ENCODE measurements around the gene GDI2. TPM values are rescaled to one million over a fixed set of nuclear protein-coding genes. Genes with fewer than 3 reads are reported as not detected.

The GDI2 gene
- 174 TPM for total RNA-seq

DNA sequence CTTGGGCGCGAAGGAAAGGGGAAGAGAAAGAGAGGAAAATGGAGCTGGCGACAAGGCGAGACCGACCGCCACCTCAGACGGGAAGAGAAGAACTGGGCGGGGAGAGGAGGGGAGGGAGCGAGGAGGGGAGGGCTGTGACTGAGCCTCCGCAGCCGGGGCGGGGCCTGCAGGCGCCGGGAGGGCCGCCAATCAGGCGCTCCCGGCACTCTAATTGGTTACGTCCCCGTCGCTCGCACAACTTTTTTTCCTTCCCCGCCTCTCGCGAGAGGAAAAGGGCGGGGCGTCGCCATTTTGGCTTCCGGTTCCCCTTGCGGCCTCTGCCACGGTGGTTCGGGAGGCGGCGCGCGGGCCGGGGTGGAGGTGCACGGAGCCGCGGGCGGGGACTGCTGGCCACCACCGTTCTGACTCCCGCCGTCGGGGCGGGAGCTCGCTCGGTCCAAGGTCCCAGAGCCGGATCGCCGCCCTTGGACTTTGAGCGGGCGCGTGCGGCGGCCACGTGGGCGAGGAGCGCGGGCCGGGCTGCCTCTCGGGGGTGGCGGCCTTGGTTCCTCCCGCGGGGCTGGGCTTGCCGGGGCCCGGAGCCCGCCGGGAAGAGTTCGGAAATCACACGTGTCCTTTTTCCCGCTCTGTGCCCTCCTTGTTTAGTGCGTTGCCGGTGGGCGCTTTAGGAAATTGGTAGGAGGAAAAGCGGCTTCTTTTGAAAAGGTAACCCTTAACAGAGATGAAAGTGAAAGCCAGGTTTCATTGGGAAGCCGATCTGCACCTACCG is at the start of gene GDI2:
GDI2 (minus strand) TSS at position 94 of the 769 bp plus-strand sequence. CDS start 176 bp downstream, outside the sequence.
- Histone ChIP-seq H3K4me1 (peaks cover 49% of the 10 kb centered on the region), H3K27me3 (no peaks in the 10 kb centered on the region), H3K36me3 (no peaks in the 10 kb centered on the region), H3K9me3 (no peaks in the 10 kb centered on the region), H3K27ac (peak within 1 kb of the TSS; percentile 99), H3K4me3 (peak within 1 kb of the TSS; percentile 91 to 100)
- peak in 1 of 2 donors; percentile 80 for TF ChIP-seq POLR2A (IDR thresholded peaks at IDR 0.05)
- TF ChIP-seq POLR2AphosphoS5 (IDR thresholded peaks at IDR 0.05; ENCODE audit: insufficient read depth in 1 of 2, low read depth in 1 of 2): peak; percentile 70 to 95
- TF ChIP-seq, protein P1, sequence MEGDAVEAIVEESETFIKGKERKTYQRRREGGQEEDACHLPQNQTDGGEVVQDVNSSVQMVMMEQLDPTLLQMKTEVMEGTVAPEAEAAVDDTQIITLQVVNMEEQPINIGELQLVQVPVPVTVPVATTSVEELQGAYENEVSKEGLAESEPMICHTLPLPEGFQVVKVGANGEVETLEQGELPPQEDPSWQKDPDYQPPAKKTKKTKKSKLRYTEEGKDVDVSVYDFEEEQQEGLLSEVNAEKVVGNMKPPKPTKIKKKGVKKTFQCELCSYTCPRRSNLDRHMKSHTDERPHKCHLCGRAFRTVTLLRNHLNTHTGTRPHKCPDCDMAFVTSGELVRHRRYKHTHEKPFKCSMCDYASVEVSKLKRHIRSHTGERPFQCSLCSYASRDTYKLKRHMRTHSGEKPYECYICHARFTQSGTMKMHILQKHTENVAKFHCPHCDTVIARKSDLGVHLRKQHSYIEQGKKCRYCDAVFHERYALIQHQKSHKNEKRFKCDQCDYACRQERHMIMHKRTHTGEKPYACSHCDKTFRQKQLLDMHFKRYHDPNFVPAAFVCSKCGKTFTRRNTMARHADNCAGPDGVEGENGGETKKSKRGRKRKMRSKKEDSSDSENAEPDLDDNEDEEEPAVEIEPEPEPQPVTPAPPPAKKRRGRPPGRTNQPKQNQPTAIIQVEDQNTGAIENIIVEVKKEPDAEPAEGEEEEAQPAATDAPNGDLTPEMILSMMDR (IDR thresholded peaks at IDR 0.05): no peak
- peak in 1 of 2 donors; percentile 96 for DNase-seq (ENCODE audit: extremely low spot score in 2 of 2)
- intact Hi-C loops (cut with DNase I): loop anchor here (10.0 kb wide), 2 partner anchors 61 to 129 kb away; partner anchors contain the start of gene TASOR2

DNA sequence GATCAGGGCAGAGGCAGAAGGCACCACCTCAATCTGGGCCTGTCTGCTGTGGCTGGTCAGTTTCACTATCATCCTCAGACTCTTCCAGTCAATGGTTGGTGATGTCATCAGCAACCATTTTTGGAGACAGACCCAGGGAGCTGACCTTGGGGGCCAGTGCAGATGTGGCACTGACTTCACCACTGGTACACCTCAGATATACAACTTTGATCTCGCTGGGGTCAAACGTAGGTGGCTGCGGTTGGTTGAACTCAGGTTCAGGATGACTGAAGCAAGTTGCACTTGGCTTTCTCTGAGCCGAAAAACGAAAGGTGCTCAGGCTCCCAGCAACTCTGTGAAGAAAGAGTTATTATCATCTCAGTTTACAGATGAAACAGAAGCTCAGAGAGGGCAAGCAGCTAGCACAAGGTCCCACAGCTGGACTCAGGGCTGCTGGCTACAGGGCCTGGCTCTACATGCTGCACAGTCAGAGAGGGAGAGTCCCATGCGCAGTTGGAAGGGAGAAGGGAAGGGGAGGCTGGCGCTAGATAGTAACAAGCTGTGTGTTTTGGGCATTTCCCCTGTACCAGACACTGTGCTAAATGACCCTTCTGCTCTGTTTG is 49.2 kb upstream of the GDI2 start:
- H3K4me1 ChIP-seq: no peaks in the 10 kb centered on the region
- no peaks in the 10 kb centered on the region for H3K36me3 ChIP-seq
- no peak overlapping the region for H3K27ac ChIP-seq
- H3K27me3 ChIP-seq: no peaks in the 10 kb centered on the region
- TF ChIP-seq POLR2A (IDR thresholded peaks at IDR 0.05): no peak
- no peak for TF ChIP-seq POLR2AphosphoS5 (IDR thresholded peaks at IDR 0.05; ENCODE audit: insufficient read depth in 1 of 2, low read depth in 1 of 2)
- TF ChIP-seq, protein P1 (IDR thresholded peaks at IDR 0.05): no peak
- DNase-seq (ENCODE audit: extremely low spot score in 2 of 2): no peak
- no peak overlapping the region for H3K4me3 ChIP-seq
- intact Hi-C loops (cut with DNase I): no loop called here
- no peaks in the 10 kb centered on the region for H3K9me3 ChIP-seq

DNA sequence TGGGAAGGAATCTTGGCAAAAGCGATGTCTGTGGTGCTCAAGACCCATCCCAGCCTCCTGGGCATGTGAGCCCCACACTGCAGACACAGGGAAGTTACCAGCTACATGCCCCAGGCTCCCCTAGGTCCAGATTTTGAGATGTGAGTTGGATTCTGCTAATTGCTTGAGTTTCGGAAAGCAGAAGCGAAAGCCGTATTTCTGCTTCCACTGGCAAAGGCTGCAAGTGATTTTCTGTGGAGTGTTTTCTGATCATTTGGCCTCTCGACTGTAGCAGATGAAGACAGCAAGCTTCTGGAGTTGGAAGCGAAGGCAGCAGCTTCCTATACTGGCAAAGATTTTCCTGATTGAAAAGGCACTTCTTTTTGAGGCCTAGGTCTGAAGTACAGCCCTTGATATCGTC is 46.8 kb upstream of the GDI2 start:
- intact Hi-C loops (cut with DNase I): no loop called here
- Histone ChIP-seq H3K36me3 (no peaks in the 10 kb centered on the region), H3K4me1 (no peaks in the 10 kb centered on the region), H3K4me3 (no peak overlapping the region), H3K27me3 (no peaks in the 10 kb centered on the region), H3K9me3 (no peaks in the 10 kb centered on the region), H3K27ac (no peak overlapping the region)
- no peak for TF ChIP-seq POLR2A (IDR thresholded peaks at IDR 0.05)
- TF ChIP-seq POLR2AphosphoS5 (IDR thresholded peaks at IDR 0.05; ENCODE audit: insufficient read depth in 1 of 2, low read depth in 1 of 2): no peak
- TF ChIP-seq, protein P1 (IDR thresholded peaks at IDR 0.05): no peak
- no peak for DNase-seq (ENCODE audit: extremely low spot score in 2 of 2)

DNA sequence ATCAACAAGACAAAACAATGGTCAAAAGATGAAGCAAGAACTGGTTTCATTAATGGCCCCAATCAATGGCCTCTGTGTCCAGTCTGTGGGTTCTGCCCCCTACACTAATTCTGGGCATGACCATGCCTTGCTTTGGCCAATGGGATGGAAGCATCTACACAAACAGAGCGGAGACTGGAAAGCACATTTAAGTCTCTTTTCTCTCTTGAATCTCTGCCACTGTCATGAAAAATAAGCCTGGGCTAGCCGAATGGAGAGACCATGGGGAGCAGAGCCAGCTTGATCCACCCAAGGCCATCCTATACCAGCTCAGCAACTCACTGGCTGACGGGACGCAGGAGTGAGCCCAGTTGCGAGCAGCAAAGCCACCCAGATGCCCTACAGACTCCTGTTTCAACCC is 45.6 kb upstream of the GDI2 start:
- Histone ChIP-seq H3K27me3 (no peaks in the 10 kb centered on the region), H3K9me3 (no peaks in the 10 kb centered on the region), H3K4me1 (no peaks in the 10 kb centered on the region), H3K36me3 (no peaks in the 10 kb centered on the region), H3K4me3 (no peak overlapping the region), H3K27ac (no peak overlapping the region)
- DNase-seq (ENCODE audit: extremely low spot score in 2 of 2): no peak
- intact Hi-C loops (cut with DNase I): no loop called here
- no peak for TF ChIP-seq POLR2A (IDR thresholded peaks at IDR 0.05)
- TF ChIP-seq, protein P1 (IDR thresholded peaks at IDR 0.05): no peak
- TF ChIP-seq POLR2AphosphoS5 (IDR thresholded peaks at IDR 0.05; ENCODE audit: insufficient read depth in 1 of 2, low read depth in 1 of 2): no peak

DNA sequence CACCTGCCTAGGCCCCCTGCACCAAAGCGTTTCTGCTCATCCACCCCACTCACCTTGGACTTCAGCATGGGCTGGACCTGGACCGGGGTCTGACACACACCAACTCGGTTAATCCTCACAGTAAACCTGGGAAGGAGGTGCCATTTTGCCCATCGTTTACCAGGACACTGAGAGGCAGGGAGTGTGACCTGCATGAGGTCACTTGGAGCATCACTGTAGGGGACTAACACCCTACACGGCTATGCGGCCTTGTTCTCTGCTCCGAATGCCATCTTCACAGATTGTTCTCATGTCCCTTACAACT is 43.4 kb upstream of the GDI2 start:
- no peaks in the 10 kb centered on the region for H3K27me3 ChIP-seq
- H3K4me3 ChIP-seq: no peak overlapping the region
- intact Hi-C loops (cut with DNase I): no loop called here
- no peaks in the 10 kb centered on the region for H3K36me3 ChIP-seq
- no peak for DNase-seq (ENCODE audit: extremely low spot score in 2 of 2)
- no peaks in the 10 kb centered on the region for H3K9me3 ChIP-seq
- no peak overlapping the region for H3K27ac ChIP-seq
- H3K4me1 ChIP-seq: no peaks in the 10 kb centered on the region
- TF ChIP-seq, protein P1 (IDR thresholded peaks at IDR 0.05): no peak
- TF ChIP-seq POLR2AphosphoS5 (IDR thresholded peaks at IDR 0.05; ENCODE audit: insufficient read depth in 1 of 2, low read depth in 1 of 2): no peak
- TF ChIP-seq POLR2A (IDR thresholded peaks at IDR 0.05): no peak
